HCT116 (cell line): Measurements from ENCODE around the gene LARP1.

Source experiments
- CTCF ChIP-seq, 3 experiments: fragments of 200-600 bp in 1 of 3; sonication (generic) in 1 of 3; IDR thresholded peaks in 2 of 3; conservative IDR thresholded peaks in 1 of 3; 2 replicates each; pipeline ENCODE4 v1.5.1; 2012 to 2017; ENCODE audit warnings: low read depth in 2 of 3, low read length in 2 of 3, antibody characterized with exemption in 1 of 3, borderline replicate concordance in 1 of 3, control low read depth in 1 of 3, mild to moderate bottlenecking in 1 of 3, mixed read lengths in 1 of 3, mixed run types in 1 of 3, moderate library complexity in 1 of 3; ENCODE audit not compliant: insufficient read depth in 1 of 3
- EZH2phosphoT487 ChIP-seq: fragments of 200-600 bp; IDR thresholded peaks from 2 replicates; pipeline ENCODE4 v1.6.1; 2018; ENCODE audit warnings: antibody characterized with exemption, borderline replicate concordance
- POLR2A ChIP-seq: IDR thresholded peaks from 2 replicates; pipeline ENCODE4 v1.7.0; 2011; ENCODE audit warnings: borderline replicate concordance; ENCODE audit not compliant: insufficient read depth, insufficient read length; ENCODE audit errors: extremely low read depth
- POLR2AphosphoS5 ChIP-seq: IDR thresholded peaks from 2 replicates; pipeline ENCODE4 v1.6.1; 2011; ENCODE audit warnings: mild to moderate bottlenecking, low read depth, low read length, moderate library complexity
- SIN3A ChIP-seq: IDR thresholded peaks from 2 replicates; pipeline ENCODE4 v1.6.1; 2012; ENCODE audit warnings: low read depth
- YY1 ChIP-seq: IDR thresholded peaks from 2 replicates; pipeline ENCODE4 v1.6.1; 2011; ENCODE audit warnings: low read length, low read depth, moderate library complexity, mild to moderate bottlenecking; ENCODE audit not compliant: insufficient replicate concordance; ENCODE audit errors: extremely low read depth
- ZFX ChIP-seq: fragments of 450-650 bp; IDR thresholded peaks from 2 replicates; pipeline ENCODE4 v1.6.1; 2017

DNA sequence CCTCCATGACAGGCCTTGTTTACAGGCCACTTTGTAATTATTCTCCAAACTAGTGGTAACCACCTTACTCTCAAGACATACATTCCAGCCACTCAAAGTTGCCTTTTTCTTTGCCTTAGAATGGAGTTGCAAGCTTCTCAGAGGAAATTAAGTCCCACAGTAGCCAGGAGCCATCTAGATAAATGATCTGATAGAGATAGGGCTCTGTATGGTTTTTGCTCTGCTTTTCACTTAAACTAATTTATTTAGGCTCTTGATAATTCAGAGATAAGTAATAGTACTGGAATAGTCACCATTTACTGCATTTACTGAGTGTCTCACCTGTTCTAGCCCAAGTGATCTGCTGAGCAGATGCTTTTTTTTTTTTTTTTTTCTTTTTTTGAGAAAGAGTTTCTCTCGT, 7.5 kb downstream of the LARP1 start:
- TF ChIP-seq EZH2phosphoT487 = no peak
- no peak for TF ChIP-seq CTCF (IDR thresholded peaks at IDR 0.05 in 2 of 3, conservative IDR thresholded peaks at IDR 0.05 in 1 of 3; ENCODE audit: borderline replicate concordance in 1 of 3, insufficient read depth in 1 of 3, low read depth in 2 of 3, low read length in 2 of 3)
- TF ChIP-seq ZFX = no peak
- no peak for TF ChIP-seq SIN3A
- TF ChIP-seq POLR2A = no peak
- no peak for TF ChIP-seq YY1
- TF ChIP-seq POLR2AphosphoS5 = no peak
